CD4-positive, alpha-beta T cell (primary cell): ENCODE data around the gene HS3ST2. TPM values are rescaled to one million over a fixed set of nuclear protein-coding genes. Genes with fewer than 3 reads are reported as not detected.

Experiments
- ATAC-seq: fragments of 200-7000 bp; cut with Tn5 transposase; one replicate; pipeline ENCODE4 v1.10.0; 2022; ENCODE audit warnings: mild to moderate bottlenecking; ENCODE audit not compliant: poor library complexity
- CTCF ChIA-PET: fragments of 350-600 bp; sonication (Branson Sonifier 250); formaldehyde crosslinking; loops from one replicate; lab custom pipeline; 2021; ENCODE audit warnings: antibody characterized with exemption, inconsistent platforms; lab: Charles Lee
- POLR2A ChIA-PET: fragments of 350-600 bp; sonication (Branson Sonifier 250); formaldehyde crosslinking; loops from one replicate; lab custom pipeline; 2021; ENCODE audit warnings: antibody characterized with exemption, inconsistent platforms; lab: Charles Lee
- DNase-seq, 14 experiments: peaks; one replicate each; pipeline ENCODE4 v3.0.0-alpha.2; 2013 to 2020; ENCODE audit warnings: mixed read lengths in 2 of 14
- H3K27ac ChIP-seq, 2 donors: one replicate each; pipeline versions ENCODE4 v1.5.1 to v1.7.0; 2013; ENCODE audit warnings: low read length in 2 of 2, low read depth in 1 of 2, mild to moderate bottlenecking in 1 of 2
- H3K27me3 ChIP-seq, 2 experiments: 1 replicate in 1 of 2; 2 replicates in 1 of 2; pipeline versions ENCODE4 v1.6.1 to v1.7.0; 2013; ENCODE audit warnings: low read length in 2 of 2, control low read depth in 1 of 2, mild to moderate bottlenecking in 1 of 2, moderate library complexity in 1 of 2; ENCODE audit not compliant: insufficient read depth in 2 of 2, control insufficient read depth in 1 of 2
- H3K36me3 ChIP-seq: one replicate; pipeline ENCODE4 v1.6.1; 2013; ENCODE audit warnings: low read length, control low read depth; ENCODE audit not compliant: insufficient read depth
- H3K4me1 ChIP-seq: one replicate; pipeline ENCODE4 v1.6.1; 2013; ENCODE audit warnings: low read length, control low read depth; ENCODE audit not compliant: insufficient read depth
- H3K4me3 ChIP-seq: one replicate; pipeline ENCODE4 v1.5.1; 2013; ENCODE audit warnings: mild to moderate bottlenecking, low read length, moderate library complexity
- H3K9me3 ChIP-seq, 2 experiments: 1 replicate in 1 of 2; 2 replicates in 1 of 2; pipeline versions ENCODE4 v1.6.1 to v1.7.0; 2013; ENCODE audit warnings: low read length in 2 of 2, mild to moderate bottlenecking in 2 of 2, control low read depth in 1 of 2, moderate library complexity in 1 of 2; ENCODE audit not compliant: control insufficient read depth in 1 of 2, insufficient read depth in 1 of 2
- H3K27ac Mint-ChIP-seq: one replicate; pipeline ENCODE4 v1.8.0; 2020; ENCODE audit warnings: mixed read lengths
- H3K27me3 Mint-ChIP-seq: one replicate; pipeline ENCODE4 v1.8.0; 2021; ENCODE audit warnings: mixed read lengths
- H3K36me3 Mint-ChIP-seq: one replicate; pipeline ENCODE4 v1.8.0; 2021; ENCODE audit warnings: low read depth, mixed read lengths
- H3K4me1 Mint-ChIP-seq: one replicate; pipeline ENCODE4 v1.8.0; 2021; ENCODE audit warnings: low read depth, mixed read lengths
- H3K4me3 Mint-ChIP-seq: one replicate; pipeline ENCODE4 v1.8.0; 2020; ENCODE audit warnings: mild to moderate bottlenecking, mixed read lengths
- H3K9me3 Mint-ChIP-seq: one replicate; pipeline ENCODE4 v1.8.0; 2020; ENCODE audit warnings: mixed read lengths
- intact Hi-C, 2 experiments: fragments of 100-400 bp; cut with DNase I in 1 of 2; cut with micrococcal nuclease in 1 of 2; formaldehyde crosslinking; loops; one replicate each; pipeline versions ENCODE4 v1.15.1 to v1.9.0; 2023 to 2025; cut with DNase I, micrococcal nuclease
- total RNA-seq, 174 experiments: library from RNA in 2 of 174; stranded (reverse) in 2 of 174; gene quantifications; one replicate each; pipeline ENCODE4 v1.2.3 and lab custom pipeline; 2021 to 2026
- TF ChIP-seq, protein P1 (sequence below): fragments of 200-600 bp; IDR thresholded peaks from one replicate; pipeline ENCODE4 v1.8.0; 2022; ENCODE audit warnings: antibody characterized with exemption, mild to moderate bottlenecking

Gene HS3ST2
- total RNA-seq, 2 experiments from 2014 or later, result not detected

DNA sequence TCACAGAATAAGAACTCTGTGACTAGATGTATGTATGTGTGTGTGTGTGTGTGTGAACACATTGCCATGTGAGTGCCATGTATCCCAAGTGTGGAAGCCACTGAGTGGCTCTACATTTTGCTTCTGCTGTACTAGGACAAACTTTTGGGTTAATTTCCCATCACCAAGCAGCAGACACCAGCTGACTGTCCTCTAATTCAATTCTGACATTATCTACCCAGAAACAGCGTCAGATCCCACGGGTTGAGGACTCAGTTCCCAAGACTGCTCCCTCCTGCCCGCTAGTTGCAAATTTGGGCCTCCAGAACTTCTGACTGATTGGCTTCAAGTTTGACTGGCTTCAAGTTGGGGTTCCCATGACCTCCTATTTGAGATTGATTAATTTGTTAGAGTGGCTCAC is 29.2 kb downstream of the HS3ST2 start:
- H3K27me3 Mint-ChIP-seq, result peaks cover 57% of the 10 kb centered on the region
- H3K9me3 ChIP-seq, result no peaks in the 10 kb centered on the region
- H3K36me3 ChIP-seq, result no peaks in the 10 kb centered on the region
- DNase-seq (no peak), ATAC-seq (no peak)
- intact Hi-C loops, result no loop called here
- no peak overlapping the region for H3K27ac Mint-ChIP-seq
- no peaks in the 10 kb centered on the region for H3K4me1 Mint-ChIP-seq
- ChIA-PET CTCF (no interaction called here), POLR2A (no interaction called here)
- H3K27ac ChIP-seq, result no peak overlapping the region
- H3K4me1 ChIP-seq, result no peaks in the 10 kb centered on the region
- H3K4me3 ChIP-seq, result no peak overlapping the region
- H3K9me3 Mint-ChIP-seq, result no peaks in the 10 kb centered on the region
- H3K27me3 ChIP-seq, result peaks cover 3 to 7% of the 10 kb centered on the region in 2 experiments
- H3K4me3 Mint-ChIP-seq, result no peak overlapping the region
- H3K36me3 Mint-ChIP-seq, result no peaks in the 10 kb centered on the region
- TF ChIP-seq, protein P1, sequence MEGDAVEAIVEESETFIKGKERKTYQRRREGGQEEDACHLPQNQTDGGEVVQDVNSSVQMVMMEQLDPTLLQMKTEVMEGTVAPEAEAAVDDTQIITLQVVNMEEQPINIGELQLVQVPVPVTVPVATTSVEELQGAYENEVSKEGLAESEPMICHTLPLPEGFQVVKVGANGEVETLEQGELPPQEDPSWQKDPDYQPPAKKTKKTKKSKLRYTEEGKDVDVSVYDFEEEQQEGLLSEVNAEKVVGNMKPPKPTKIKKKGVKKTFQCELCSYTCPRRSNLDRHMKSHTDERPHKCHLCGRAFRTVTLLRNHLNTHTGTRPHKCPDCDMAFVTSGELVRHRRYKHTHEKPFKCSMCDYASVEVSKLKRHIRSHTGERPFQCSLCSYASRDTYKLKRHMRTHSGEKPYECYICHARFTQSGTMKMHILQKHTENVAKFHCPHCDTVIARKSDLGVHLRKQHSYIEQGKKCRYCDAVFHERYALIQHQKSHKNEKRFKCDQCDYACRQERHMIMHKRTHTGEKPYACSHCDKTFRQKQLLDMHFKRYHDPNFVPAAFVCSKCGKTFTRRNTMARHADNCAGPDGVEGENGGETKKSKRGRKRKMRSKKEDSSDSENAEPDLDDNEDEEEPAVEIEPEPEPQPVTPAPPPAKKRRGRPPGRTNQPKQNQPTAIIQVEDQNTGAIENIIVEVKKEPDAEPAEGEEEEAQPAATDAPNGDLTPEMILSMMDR, result no peak

DNA sequence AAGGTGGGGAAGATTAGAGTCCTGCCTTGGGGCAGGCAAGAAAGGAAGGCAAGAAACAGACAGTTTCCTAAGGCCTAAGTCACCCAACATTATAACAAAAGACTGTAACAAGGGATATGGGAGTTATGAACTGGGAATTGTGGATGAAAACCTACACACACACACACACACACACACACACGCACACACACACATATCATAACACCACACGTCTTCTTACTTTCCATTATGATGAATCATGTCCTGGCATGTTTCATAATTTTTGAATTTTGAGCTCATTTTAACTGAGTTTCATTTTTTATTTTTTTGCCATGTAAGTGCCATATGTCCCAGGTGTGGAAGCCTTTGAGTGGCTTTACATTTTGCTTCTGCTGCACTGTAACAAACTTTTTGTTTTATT is 29.9 kb downstream of the HS3ST2 start:
- no peaks in the 10 kb centered on the region for H3K4me1 ChIP-seq
- DNase-seq (no peak), ATAC-seq (no peak)
- peaks cover 54% of the 10 kb centered on the region for H3K27me3 Mint-ChIP-seq
- POLR2A ChIA-PET, result no interaction called here
- H3K4me3 Mint-ChIP-seq, result no peak overlapping the region
- no peak overlapping the region for H3K4me3 ChIP-seq
- TF ChIP-seq, protein P1, result no peak
- peaks cover 3 to 7% of the 10 kb centered on the region in 2 experiments for H3K27me3 ChIP-seq
- no peak overlapping the region for H3K27ac ChIP-seq
- H3K9me3 Mint-ChIP-seq, result no peaks in the 10 kb centered on the region
- no peaks in the 10 kb centered on the region for H3K36me3 Mint-ChIP-seq
- CTCF ChIA-PET, result no interaction called here
- H3K27ac Mint-ChIP-seq, result no peak overlapping the region
- no peaks in the 10 kb centered on the region for H3K4me1 Mint-ChIP-seq
- no peaks in the 10 kb centered on the region for H3K36me3 ChIP-seq
- intact Hi-C loops, result no loop called here
- no peaks in the 10 kb centered on the region for H3K9me3 ChIP-seq

DNA sequence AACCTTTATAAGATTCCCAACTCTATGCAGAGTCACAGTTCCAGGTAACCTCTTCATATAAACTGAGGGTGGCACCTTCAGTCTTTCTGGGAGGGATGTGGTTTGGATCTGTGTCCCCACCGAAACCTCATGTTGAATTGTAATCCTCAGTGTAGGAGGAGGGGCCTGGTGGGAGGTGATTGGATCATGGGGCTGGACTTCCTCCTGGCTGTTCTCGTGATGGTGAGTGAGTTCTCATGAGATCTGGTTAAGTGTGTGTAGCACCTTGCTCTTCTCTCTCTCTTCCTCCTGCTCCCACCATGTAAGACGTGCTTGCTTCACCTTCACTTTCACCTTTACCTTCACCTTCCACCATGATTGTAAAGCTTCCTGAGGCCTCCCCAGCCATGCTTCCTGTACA is 30.5 kb downstream of the HS3ST2 start:
- ChIA-PET CTCF (no interaction called here), POLR2A (no interaction called here)
- TF ChIP-seq, protein P1, result no peak
- H3K4me3 ChIP-seq, result no peak overlapping the region
- H3K4me1 Mint-ChIP-seq, result no peaks in the 10 kb centered on the region
- H3K4me3 Mint-ChIP-seq, result no peak overlapping the region
- H3K9me3 Mint-ChIP-seq, result no peaks in the 10 kb centered on the region
- intact Hi-C loops, result no loop called here
- H3K36me3 ChIP-seq, result no peaks in the 10 kb centered on the region
- no peaks in the 10 kb centered on the region for H3K4me1 ChIP-seq
- no peak overlapping the region for H3K27ac ChIP-seq
- no peaks in the 10 kb centered on the region for H3K9me3 ChIP-seq
- no peaks in the 10 kb centered on the region for H3K36me3 Mint-ChIP-seq
- peaks cover 56% of the 10 kb centered on the region for H3K27me3 Mint-ChIP-seq
- H3K27me3 ChIP-seq, result peaks cover 3 to 7% of the 10 kb centered on the region in 2 experiments
- ATAC-seq (no peak), DNase-seq (no peak)
- no peak overlapping the region for H3K27ac Mint-ChIP-seq
